Renal pelvis (tissue), 4 donors: Measurements from ENCODE around the gene RNU1-3. TPM values are rescaled to one million over a fixed set of nuclear protein-coding genes. Genes with fewer than 3 reads are reported as not detected.
"Not testable (repeated sequence)": the region's sequence is repeated elsewhere in the genome, so short reads cannot be mapped to it uniquely, and the experiment has no call there.

Source experiments
- DNase-seq: peaks from one replicate; pipeline ENCODE4 v3.0.0-alpha.2; 2013
- polyA plus RNA-seq, 3 donors: library from polyadenylated mRNA; unstranded; fragments of 120-200 nt; gene quantifications; one replicate each; pipeline ENCODE4 v1.2.1, GENCODE V29; 2013; ENCODE audit not compliant: insufficient read length in 3 of 3

Gene RNU1-3
- polyA plus RNA-seq, 3 donors, result not detected

GRCh38 chr1:16696507-16697150, 29.9 kb upstream of the RNU1-3 start:
- not testable (repeated sequence) for DNase-seq

DNA sequence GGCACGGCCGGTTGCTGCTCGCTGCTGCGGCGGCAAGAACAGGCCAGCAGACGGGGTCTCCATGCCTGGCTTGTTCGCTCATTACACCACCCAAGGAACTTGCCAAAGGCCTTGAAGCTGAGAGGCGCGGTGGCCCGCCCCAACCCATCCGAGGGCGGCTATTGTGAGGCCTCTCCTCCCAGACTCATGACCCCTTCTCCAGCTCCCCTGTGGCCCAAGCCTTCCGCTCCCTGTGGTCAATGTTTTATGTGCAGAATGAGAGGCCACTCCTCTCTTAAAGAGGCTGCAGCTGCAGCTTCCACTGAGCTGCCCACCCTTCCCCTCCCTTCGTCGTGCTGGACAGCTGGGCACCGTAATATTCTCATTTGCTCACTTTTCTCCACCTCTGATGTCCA, 27.6 kb upstream of the RNU1-3 start:
- DNase-seq, result not testable (repeated sequence)

DNA sequence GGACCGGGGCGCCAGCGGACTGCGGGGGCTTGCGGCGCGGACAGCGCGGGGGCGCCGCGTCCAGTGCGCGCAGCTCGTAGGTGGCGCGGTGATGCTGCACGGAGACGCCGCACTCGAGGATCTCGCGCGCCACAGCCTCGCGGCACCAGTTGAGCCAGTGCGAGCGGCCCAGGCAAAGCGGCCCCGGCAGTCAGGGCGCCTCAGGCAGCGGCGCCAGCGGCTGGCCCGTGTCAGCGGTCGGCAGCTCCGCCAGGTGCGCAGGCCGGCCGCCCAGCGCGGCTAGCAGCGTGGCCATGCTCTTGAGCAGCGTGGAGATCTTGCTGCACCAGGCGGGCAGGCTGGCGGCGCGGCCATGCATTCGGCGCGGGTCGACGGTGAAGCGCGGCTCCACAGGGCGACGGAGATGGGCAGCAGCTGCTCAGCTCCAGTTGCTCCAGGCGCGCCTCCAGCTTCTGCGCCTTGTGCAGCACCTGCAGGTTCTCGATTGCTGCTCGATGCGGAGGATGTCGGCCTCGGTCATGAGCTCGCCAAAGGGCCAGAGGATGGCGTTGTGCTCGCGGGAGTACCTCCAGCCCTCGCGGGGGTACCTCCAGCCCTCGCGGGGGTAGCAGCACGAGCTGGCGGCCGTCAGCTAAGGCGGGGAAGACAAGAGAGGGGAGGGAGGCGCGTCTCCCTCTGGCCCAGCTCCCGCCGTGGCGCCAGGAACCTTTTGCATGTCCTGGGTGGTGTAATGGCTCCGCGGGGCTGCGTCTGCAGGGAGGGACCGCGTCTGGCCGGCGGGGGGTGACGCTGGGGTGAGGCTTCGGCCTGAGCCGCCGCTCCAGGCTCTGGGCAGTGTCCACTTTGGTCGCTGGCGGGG, 26.9 kb upstream of the RNU1-3 start:
- DNase-seq, result not testable (repeated sequence)

GRCh38 chr1:16692717-16693448, 26.1 kb upstream of the RNU1-3 start:
- not testable (repeated sequence) for DNase-seq

DNA sequence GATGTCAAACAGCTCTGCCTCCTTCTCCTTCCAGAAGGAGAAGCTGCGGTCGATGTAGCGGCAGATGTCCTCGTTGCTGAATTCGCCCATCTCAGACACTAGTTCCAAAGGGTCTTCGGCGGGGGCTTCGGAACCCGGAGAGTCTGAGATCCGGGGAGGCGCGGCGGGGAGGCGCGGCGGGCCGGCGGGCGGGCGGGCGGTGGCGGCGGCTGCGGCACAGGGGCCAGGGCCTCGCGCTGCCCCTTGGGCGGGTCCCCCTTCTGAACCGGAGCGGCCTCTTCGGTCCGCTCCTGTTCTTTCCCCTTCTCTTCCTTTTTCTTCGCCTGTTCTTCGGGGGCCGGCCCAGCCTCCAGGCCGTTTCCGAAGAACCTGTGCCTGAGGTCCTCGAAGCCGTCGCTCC, 25.5 kb upstream of the RNU1-3 start:
- DNase-seq, result not testable (repeated sequence)

GRCh38 chr1:16690971-16691682, 24.4 kb upstream of the RNU1-3 start:
- not testable (repeated sequence) for DNase-seq

DNA sequence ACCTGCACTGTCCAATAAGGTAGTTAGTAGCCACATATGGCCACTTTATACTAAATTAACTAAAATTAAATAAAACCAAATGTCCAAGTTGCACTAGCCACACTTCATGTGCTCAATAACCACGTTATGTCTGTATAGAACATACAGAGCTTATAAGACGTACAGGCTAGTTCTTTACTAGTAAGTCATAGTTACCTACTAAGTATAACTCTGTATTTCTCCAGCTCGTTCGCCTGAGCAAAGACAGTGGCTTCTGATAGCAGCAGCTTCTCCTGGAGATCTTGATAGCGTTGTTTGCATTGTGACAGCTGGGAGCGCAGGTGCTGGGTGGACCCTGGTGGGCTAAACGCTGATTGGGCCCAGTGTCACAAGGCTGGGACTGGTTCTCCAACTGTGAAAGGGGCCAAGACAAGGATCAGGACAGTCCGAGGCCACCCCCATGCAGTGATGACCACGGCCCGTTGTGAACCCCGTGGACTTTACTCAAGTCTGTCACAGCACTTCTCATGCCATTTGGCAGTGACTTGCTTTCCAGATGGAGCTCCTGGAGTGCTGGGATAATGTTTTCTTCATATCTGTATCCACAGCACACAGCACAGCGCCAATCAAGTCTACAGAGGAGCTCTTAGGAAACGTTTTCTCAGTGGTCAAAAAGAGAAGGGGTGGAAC, 20.5 kb upstream of the RNU1-3 start:
- not testable (repeated sequence) for DNase-seq

DNA sequence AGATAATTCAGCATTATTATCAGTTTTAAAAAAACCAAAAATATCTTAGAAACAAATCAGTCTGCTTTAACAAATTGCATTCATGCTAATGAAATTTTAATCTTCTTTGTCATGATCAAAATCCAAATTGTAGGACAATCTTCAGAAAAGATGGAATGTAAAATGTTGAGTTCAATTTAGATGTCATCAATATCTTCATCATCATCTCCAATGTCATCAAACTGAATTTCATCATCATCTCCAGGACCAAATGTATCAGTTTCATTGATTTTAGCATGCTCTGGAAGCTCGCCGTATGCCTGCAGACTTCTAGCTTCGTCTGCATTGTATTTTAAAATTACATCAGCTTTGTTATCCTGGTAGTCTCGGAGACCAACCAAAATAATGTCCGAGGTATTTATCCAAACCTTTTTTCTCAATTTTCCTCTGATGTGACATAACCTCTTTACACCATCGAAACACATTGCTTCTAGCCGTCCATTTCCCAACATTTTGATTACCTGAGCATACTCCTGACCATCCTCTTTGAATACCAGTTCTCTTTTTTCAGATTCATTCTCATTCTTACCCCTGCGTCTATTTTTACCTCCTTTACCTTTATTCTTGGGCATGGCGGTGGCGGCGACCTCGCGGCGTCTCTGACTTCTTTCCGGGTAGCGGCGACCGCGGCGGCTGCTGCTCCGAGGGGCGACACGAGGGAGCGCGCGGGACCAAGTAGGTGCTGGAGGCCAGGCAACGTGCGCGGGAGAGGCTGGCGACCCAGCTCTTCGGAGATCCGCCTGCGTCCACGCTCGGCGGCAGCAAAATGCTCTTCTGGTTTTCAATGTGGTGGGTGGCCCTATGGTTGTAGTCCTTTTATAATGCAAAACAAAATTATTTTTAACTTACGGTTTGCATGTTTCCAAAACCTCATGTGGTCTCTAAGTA, 19.0 kb upstream of the RNU1-3 start:
- DNase-seq, result not testable (repeated sequence)

DNA sequence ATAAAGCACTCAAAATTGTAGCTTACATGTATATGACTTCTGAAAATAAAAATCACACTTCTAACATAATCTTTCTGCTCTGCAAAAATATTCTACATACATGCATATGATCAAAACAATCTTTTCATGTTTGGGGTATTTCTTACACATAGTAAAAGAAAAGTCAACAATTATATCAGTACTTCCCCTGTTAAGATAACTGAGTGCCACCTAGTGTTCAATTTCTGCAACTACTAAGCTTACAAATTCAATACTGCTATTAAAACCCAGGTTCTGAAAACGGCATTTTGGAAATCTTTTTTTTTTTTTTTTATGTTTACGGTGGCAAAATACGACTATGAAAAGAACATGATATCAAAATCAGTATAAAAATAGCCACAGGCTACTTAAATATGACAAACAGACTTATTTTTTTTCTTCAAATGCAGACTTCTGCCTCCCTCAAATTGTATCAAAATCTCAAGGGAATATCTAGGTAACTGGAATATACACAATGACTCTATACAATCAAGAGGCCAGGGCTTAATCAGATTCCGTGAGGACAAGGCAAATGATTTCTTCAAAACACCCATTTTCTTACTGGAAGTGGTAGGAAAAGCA, 18.1 kb upstream of the RNU1-3 start:
- DNase-seq, result not testable (repeated sequence)

GRCh38 chr1:16684152-16684551, 17.4 kb upstream of the RNU1-3 start:
- DNase-seq, result not testable (repeated sequence)

- not testable (repeated sequence) for DNase-seq
Observed at GRCh38 chr1:16682803-16683202, 16.1 kb upstream of the RNU1-3 start.

- DNase-seq, result not testable (repeated sequence)
Observed at GRCh38 chr1:16680366-16680765, 13.6 kb upstream of the RNU1-3 start.

GRCh38 chr1:16677552-16678431, 11.0 kb upstream of the RNU1-3 start:
- DNase-seq, result no peak

- not testable (repeated sequence) for DNase-seq
Observed at GRCh38 chr1:16676661-16677523, 10.1 kb upstream of the RNU1-3 start.

- not testable (repeated sequence) for DNase-seq
Observed at GRCh38 chr1:16675118-16675510, 8.4 kb upstream of the RNU1-3 start.

- DNase-seq, result not testable (repeated sequence)
Observed at GRCh38 chr1:16673976-16674375, 7.2 kb upstream of the RNU1-3 start.

GRCh38 chr1:16665836-16666235, 912 bp downstream of the RNU1-3 start:
- not testable (repeated sequence) for DNase-seq
